GM12878 (cell line): ENCODE measurements around the gene LY9.

Experiments used
- CHD1 ChIP-seq: IDR thresholded peaks from 2 replicates; pipeline ENCODE4 v1.6.1; 2012; ENCODE audit warnings: low read depth, low read length, improper control_type of control experiment
- DPF2 ChIP-seq: fragments of 450-650 bp; IDR thresholded peaks from 2 replicates; pipeline ENCODE4 v1.6.1; 2017; ENCODE audit warnings: mild to moderate bottlenecking
- EZH2 ChIP-seq: IDR thresholded peaks from 2 replicates; pipeline ENCODE4 v1.6.1; 2012; ENCODE audit warnings: low read depth, mild to moderate bottlenecking, control low read depth, inconsistent platforms, low read length, borderline replicate concordance; ENCODE audit not compliant: control insufficient read depth
- HCFC1 ChIP-seq: fragments of 150-350 bp; IDR thresholded peaks from 2 replicates; pipeline ENCODE4 v1.6.1; 2014; ENCODE audit warnings: low read length
- JUNB ChIP-seq: IDR thresholded peaks from 2 replicates; pipeline ENCODE4 v1.6.1; 2016; ENCODE audit warnings: antibody characterized with exemption, mild to moderate bottlenecking
- NBN ChIP-seq: fragments of 450-650 bp; IDR thresholded peaks from 2 replicates; pipeline ENCODE4 v1.6.1; 2016
- SREBF1 ChIP-seq: IDR thresholded peaks from 2 replicates; pipeline ENCODE4 v1.6.1; 2012; ENCODE audit warnings: mild to moderate bottlenecking, low read length
- STAT1 ChIP-seq: fragments of 450-650 bp; conservative IDR thresholded peaks from 2 replicates; pipeline ENCODE4 v1.6.1; 2014; ENCODE audit warnings: antibody characterized with exemption, mild to moderate bottlenecking
- TF ChIP-seq, protein P1 (sequence below): fragments of 450-650 bp; IDR thresholded peaks from 2 replicates; pipeline ENCODE4 v1.6.1; 2017; ENCODE audit warnings: mild to moderate bottlenecking
- TF ChIP-seq, protein P2 (sequence below), 3 experiments: IDR thresholded peaks in 2 of 3; conservative IDR thresholded peaks in 1 of 3; 2 replicates each; pipeline ENCODE4 v1.5.1; 2011; ENCODE audit warnings: low read depth in 3 of 3, low read length in 3 of 3, mild to moderate bottlenecking in 3 of 3, control low read depth in 2 of 3, moderate library complexity in 2 of 3, inconsistent platforms in 1 of 3, mixed read lengths in 1 of 3; ENCODE audit not compliant: control insufficient read depth in 2 of 3, insufficient read depth in 1 of 3; ENCODE audit errors: extremely low read depth in 1 of 3
- TF ChIP-seq, protein P3 (sequence below): fragments of 450-650 bp; IDR thresholded peaks from 2 replicates; pipeline ENCODE4 v1.6.1; 2017; ENCODE audit warnings: mild to moderate bottlenecking, low read depth, inconsistent platforms; ENCODE audit not compliant: poor library complexity, severe bottlenecking

DNA sequence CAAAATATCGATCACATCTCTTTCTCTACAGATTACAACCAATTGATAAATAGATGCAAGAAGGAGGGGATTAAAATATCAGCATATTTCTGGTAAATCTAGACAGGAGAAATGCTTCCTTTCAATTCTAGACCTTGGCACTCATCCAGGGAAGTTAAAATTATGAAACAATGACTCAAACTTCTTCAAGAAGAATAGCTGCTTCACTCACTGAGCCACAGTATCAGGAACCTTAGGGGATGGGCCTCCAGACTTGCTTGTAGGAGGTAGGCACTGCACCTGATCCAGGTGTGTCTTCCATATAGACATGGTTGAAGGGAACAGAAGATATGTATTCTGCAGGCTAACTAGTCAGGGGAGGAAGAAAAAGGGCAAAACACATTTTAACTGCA, 47.1 kb upstream of the LY9 start:
- no peak for TF ChIP-seq DPF2
- no peak for TF ChIP-seq SREBF1
- TF ChIP-seq STAT1: no peak
- TF ChIP-seq, protein P1, sequence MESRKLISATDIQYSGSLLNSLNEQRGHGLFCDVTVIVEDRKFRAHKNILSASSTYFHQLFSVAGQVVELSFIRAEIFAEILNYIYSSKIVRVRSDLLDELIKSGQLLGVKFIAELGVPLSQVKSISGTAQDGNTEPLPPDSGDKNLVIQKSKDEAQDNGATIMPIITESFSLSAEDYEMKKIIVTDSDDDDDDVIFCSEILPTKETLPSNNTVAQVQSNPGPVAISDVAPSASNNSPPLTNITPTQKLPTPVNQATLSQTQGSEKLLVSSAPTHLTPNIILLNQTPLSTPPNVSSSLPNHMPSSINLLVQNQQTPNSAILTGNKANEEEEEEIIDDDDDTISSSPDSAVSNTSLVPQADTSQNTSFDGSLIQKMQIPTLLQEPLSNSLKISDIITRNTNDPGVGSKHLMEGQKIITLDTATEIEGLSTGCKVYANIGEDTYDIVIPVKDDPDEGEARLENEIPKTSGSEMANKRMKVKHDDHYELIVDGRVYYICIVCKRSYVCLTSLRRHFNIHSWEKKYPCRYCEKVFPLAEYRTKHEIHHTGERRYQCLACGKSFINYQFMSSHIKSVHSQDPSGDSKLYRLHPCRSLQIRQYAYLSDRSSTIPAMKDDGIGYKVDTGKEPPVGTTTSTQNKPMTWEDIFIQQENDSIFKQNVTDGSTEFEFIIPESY: no peak
- no peak for TF ChIP-seq EZH2
- TF ChIP-seq, protein P2, sequence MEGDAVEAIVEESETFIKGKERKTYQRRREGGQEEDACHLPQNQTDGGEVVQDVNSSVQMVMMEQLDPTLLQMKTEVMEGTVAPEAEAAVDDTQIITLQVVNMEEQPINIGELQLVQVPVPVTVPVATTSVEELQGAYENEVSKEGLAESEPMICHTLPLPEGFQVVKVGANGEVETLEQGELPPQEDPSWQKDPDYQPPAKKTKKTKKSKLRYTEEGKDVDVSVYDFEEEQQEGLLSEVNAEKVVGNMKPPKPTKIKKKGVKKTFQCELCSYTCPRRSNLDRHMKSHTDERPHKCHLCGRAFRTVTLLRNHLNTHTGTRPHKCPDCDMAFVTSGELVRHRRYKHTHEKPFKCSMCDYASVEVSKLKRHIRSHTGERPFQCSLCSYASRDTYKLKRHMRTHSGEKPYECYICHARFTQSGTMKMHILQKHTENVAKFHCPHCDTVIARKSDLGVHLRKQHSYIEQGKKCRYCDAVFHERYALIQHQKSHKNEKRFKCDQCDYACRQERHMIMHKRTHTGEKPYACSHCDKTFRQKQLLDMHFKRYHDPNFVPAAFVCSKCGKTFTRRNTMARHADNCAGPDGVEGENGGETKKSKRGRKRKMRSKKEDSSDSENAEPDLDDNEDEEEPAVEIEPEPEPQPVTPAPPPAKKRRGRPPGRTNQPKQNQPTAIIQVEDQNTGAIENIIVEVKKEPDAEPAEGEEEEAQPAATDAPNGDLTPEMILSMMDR (IDR thresholded peaks at IDR 0.05 in 2 of 3, conservative IDR thresholded peaks at IDR 0.05 in 1 of 3; ENCODE audit: control insufficient read depth in 2 of 3, extremely low read depth in 1 of 3, insufficient read depth in 1 of 3, low read depth in 3 of 3, low read length in 3 of 3): no peak
- no peak for TF ChIP-seq CHD1
- TF ChIP-seq, protein P3, sequence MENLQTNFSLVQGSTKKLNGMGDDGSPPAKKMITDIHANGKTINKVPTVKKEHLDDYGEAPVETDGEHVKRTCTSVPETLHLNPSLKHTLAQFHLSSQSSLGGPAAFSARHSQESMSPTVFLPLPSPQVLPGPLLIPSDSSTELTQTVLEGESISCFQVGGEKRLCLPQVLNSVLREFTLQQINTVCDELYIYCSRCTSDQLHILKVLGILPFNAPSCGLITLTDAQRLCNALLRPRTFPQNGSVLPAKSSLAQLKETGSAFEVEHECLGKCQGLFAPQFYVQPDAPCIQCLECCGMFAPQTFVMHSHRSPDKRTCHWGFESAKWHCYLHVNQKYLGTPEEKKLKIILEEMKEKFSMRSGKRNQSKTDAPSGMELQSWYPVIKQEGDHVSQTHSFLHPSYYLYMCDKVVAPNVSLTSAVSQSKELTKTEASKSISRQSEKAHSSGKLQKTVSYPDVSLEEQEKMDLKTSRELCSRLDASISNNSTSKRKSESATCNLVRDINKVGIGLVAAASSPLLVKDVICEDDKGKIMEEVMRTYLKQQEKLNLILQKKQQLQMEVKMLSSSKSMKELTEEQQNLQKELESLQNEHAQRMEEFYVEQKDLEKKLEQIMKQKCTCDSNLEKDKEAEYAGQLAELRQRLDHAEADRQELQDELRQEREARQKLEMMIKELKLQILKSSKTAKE: no peak
- no peak for TF ChIP-seq NBN
- no peak for TF ChIP-seq HCFC1
- no peak for TF ChIP-seq JUNB
